CD4-positive, alpha-beta T cell treated with Interleukin-21 for 1 hour (primary cell): ENCODE data around the gene GAREM2.
A peak's percentile ranks its signal among the peaks of the same experiment; 100 is the strongest.
"Not testable (repeated sequence)": the region's sequence is repeated elsewhere in the genome, so short reads cannot be mapped to it uniquely, and the experiment has no call there.

Source experiments
- DNase-seq: peaks from one replicate; pipeline ENCODE4 v3.0.0-alpha.2; 2020

GAREM2 gene

DNA sequence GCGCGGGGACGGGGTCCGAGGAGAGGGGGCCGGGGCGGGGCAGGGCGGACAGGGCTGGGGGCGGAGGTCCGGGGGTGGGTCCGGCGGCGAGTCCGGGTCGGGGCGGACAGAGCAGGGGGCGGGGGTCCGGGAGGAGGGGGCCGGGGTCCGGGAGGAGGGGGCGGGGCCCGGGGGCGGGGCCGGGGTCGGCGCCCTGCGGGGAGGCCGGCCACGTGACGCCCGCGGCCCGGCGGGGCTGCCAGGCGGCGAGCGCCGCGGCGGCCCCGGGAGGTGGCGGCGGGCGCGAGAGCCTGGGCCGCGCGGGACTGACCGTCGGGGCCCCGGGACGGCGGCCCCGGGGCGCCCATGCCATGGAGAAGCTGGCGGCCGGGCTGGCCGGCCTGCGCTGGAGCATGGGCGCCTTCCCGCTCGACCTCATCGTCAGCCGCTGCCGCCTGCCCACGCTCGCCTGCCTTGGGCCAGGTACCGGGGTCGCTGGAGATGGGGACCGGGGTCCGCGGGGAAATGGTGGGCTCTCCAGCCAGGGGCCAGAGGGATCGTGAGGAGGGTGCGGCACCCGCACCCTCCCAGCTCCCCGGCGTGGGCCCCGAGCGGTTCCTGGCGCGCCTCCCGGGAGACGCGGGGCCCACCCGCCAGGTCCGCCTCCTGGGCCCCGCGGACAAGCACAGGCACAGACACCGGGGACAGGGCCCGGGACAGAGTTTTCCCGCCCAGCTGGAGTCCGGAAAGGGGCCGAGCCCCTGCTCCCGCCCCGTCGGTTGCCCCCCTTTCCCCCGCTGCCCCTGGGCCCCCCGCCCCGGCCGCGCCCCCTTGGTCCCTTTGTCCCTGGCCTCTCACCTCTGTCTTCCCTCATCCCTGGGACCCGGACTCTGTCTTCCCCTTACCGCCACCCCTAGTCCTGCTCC lies at the start of gene GAREM2:
Gene GAREM2 (plus strand): TSS at position 218 of the 905 bp plus-strand sequence. CDS start 133 bp downstream, at position 351.
- no peak for DNase-seq

DNA sequence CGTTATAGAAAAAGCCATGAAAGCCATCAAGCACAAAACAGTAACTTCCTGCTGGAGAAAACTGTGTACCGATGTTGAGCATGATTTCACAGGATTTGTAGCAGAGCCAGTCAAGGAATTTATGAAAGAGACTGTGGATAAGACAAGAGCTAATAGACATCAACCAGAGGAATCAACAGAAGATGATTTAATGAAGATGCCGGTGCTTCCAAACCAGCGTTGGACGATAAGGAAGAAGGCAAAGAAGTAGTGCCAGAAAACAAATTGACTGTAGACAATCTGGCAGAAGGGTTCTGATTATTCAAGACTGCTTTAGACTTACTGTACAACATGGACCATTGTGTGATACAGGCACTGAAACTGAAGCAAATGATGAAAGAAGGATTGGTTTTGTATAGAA lies 49.5 kb upstream of the GAREM2 start:
- DNase-seq, result no peak

DNA sequence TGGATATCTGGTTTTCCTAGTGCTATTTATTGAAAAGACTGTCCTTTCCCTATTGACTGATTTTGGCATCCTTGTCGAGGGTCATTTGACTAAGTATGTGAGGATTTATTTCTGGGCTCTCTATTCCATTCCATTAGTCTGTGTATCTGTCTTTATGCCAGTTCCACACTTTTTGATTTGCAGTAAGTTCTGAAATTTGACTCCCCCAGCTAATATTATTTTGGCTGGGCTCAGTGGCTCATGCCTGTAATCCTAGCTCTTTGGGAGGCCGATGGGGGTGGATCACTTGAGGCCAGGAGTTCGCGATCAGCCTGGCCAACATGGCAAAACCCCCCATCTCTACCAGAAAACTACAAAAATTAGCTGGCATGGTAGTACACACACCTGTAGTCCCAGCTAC lies 46.8 kb upstream of the GAREM2 start:
- no peak for DNase-seq

- no peak for DNase-seq
These were observed 44.7 kb upstream of the GAREM2 start for GRCh38 chr2:26128176-26128575.

DNA sequence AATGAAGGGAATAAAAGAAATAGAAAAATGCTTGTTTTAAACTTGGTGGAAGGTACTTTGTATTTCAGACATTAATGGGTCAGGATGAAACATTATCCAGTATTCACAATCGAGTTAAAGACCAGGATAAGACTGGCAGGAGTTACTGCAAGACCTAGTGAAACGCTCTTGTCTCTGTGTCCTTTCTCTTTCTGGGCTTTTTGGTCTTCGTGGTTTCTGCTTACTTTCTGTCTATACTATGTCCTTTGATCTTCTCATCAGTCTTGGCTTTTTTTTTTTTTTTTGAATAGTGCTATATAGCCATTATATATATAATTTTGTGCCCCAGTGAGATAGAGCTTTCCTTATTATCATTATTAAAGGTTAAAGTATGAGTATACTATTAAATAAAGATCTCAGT lies 42.1 kb upstream of the GAREM2 start:
- DNase-seq, result no peak

DNA sequence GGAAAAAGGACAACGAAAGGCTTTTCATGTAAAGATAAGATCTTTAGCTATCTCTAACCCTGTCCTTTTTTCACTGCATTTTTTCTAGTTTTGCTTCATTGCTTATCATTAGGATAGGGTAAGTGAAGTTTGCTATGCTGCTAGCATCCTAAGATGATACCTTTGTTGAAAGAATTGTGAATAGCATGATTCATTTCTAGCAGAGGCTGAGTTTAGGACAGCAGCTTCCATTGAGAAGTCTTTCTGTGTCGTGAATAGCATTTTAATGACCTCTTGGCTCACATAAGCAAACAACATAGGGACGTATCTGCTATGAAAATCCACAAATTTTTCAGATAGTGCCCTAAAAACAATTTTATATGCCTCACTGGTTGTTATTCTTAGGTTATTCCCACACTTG lies 36.4 kb upstream of the GAREM2 start:
- no peak for DNase-seq

GRCh38 chr2:26139269-26140183 lies 33.4 kb upstream of the GAREM2 start:
- DNase-seq, result no peak

- DNase-seq, result no peak
These were observed 31.6 kb upstream of the GAREM2 start for GRCh38 chr2:26141145-26141769.

DNA sequence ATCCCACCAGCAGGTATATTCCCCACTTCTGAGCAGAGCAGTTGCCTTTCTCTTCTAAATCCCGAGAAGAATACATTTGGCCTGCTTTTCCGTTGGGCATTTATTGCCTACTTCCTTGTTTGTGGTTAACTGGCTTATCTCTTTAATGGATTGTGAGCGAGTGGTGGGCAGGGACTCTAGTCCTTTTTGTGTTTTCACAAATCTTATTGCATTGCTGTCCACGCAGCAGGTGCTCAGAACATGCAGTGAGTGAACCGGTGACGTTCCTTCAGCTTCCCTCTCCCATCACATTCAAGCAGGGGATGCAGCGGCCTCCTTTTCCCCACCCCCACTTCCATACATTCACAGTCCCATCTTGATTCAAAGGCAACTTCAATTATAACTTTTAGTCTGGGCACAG lies 28.9 kb upstream of the GAREM2 start:
- no peak for DNase-seq

GRCh38 chr2:26144953-26145680 lies 27.8 kb upstream of the GAREM2 start:
- DNase-seq, result peak; percentile 67

DNA sequence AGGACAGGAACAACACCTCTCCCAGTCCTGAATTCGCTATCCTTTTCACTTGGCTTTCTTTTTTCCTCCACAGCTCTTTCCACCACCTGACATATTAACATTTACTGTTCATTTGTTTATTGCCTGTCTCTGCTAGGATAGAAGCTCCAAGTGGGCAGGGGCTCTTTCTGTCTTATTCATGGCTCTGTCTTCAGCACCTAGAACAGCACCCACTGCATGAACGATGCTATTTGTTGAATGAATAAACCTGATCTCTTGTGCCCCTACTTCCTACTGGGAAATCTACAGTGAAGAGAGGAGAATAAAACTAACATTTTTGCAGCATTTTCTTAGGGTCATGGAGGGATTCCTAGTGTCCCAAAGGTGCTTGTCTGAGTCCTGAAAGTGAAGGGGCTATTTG lies 24.4 kb upstream of the GAREM2 start:
- DNase-seq, result no peak

- DNase-seq, result no peak
These were observed 22.6 kb upstream of the GAREM2 start for GRCh38 chr2:26150243-26150642.

GRCh38 chr2:26157580-26157979 lies 15.3 kb upstream of the GAREM2 start:
- DNase-seq, result no peak

- DNase-seq, result no peak
These were observed 11.0 kb upstream of the GAREM2 start for GRCh38 chr2:26161926-26162325.

DNA sequence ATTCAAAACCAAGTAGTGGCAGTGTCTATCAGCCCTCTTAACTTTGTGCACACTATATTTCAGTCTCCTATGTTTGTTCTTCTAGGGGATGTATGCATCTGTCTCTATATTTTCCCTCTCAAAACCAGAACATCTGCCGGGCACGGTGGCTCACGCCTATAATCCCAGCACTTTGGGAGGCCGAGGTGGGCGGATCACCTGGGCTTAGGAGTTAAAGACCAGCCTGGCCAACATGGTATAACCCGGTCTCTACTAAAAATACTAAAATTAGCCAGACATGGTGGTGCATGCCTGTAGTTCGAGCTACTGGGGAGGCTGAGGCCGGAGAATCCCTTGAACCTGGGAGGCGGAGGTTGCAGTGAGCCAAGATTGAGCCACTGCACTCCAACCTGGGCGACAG lies 9.9 kb upstream of the GAREM2 start:
- DNase-seq, result no peak

GRCh38 chr2:26164231-26164630 lies 8.7 kb upstream of the GAREM2 start:
- no peak for DNase-seq

GRCh38 chr2:26164641-26165211 lies 8.2 kb upstream of the GAREM2 start:
- no peak for DNase-seq

GRCh38 chr2:26165403-26165802 lies 7.5 kb upstream of the GAREM2 start:
- DNase-seq, result no peak

DNA sequence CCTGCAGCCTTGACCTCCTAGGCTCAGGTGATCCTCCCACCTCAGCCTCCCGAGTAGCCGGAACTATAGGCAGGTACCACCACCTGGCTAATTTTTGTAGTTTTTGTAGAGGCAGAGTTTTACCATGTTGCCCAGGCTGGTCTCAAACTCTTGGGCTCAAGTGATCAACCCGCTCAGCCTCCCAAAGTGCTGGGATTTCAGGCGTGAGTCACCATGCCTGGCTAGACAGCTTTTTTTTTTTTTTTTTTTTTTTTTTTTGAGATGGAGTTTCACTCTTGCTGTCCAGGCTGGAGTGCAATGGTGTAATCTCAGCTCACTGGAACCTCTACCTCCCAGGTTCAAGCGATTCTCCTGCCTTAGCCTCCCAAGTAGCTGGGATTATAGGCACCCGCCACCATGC lies 6.3 kb upstream of the GAREM2 start:
- not testable (repeated sequence) for DNase-seq

DNA sequence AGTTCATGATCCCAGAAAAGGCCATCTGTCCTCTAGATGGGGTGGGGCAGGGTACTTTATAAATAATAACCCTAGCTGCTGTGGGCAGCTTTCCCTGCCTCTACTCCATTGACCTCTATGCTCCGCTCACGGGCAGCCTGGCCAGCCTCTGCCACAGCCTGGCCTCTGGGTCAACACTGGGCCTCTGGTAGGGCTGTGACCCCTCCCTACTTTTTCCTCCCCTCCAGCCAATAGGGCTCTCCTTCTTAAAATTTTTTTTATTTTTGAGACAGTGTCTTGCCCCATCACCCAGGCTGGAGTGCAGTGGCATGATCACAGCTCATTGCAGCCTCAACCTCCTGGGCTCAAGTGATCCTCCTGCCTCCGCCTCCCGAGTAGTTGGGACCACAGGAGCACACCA lies 4.1 kb upstream of the GAREM2 start:
- DNase-seq, result no peak

GRCh38 chr2:26169226-26169625 lies 3.7 kb upstream of the GAREM2 start:
- DNase-seq, result no peak
